GM18951 (cell line): ENCODE results near the gene CDH26.

Experiments used
- POLR2A ChIP-seq: IDR thresholded peaks from 4 replicates; pipeline ENCODE4 v1.6.1; 2011; ENCODE audit warnings: mild to moderate bottlenecking; ENCODE audit not compliant: insufficient read length, insufficient read depth; ENCODE audit errors: extremely low read depth
- in situ Hi-C: fragments of 300-500 bp; cut with MboI; formaldehyde crosslinking; loops from one replicate; pipeline ENCODE4 v1.12.0; 2022; ENCODE audit warnings: low sequenced_read_pairs, mixed read lengths, inconsistent platforms; ENCODE audit not compliant: unreplicated experiment

Gene CDH26

DNA sequence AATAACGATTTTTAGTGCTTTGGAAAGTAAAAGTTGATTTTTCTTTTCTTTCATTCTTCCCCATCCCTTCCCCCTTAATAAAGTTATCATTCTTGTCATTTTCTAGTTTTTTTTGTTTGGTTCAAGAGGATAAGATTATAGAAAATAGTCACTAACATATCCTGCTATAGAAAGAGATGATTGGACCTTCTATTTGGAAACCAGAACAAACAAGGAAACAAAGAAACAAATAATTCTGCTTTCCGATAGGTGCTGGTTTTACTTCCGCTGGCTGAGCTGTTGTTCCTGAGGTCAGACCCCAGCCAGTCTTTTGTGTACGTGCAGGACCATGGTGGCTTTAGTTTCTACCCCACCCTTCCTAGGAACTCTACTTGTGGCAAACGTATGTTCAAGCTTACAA is at the start of gene CDH26:
TSS of gene CDH26 (plus strand) at position 301 of the 400 bp plus-strand sequence. CDS start 304 bp downstream, outside the sequence.
- in situ Hi-C loops = no loop called here
- TF ChIP-seq POLR2A = no peak

DNA sequence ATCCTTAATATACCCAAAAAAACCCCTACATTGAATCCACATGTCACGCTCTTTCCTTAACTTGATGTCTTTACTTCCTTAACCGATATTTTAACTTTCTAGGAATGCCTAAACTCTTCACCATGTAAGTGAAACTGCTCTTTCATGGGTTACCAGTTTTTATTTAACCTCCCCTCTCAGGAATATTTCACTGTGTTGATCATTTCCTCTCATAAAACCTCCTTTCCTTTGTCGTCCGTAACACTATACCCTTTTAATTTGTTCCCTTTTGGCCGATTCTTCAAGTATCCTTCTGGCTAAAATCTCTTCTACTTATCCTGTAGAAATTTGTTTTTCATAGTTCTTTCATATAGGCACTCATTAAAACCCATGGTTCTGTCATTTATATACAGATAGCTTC is 49.4 kb upstream of the CDH26 start:
- in situ Hi-C loops = no loop called here
- TF ChIP-seq POLR2A = no peak

DNA sequence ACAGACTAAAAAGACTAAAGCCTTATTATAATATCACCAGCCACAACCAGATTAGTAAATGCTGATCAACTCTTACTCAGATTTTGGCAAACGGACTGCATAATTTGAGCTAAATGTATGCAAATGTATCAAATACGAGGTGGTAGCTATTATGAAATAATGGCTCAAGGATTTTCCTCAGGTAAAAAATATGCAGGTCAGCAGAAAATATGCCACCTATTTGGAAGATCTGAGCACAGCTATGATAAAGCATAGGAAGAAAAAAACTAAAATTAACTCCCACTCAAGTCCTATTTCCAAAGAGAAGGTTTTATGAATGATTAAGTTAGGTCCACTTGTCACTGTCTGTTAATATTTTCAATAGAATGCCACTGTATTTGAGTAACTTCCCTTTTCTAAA is 47.2 kb upstream of the CDH26 start:
- in situ Hi-C loops = no loop called here
- TF ChIP-seq POLR2A = no peak

DNA sequence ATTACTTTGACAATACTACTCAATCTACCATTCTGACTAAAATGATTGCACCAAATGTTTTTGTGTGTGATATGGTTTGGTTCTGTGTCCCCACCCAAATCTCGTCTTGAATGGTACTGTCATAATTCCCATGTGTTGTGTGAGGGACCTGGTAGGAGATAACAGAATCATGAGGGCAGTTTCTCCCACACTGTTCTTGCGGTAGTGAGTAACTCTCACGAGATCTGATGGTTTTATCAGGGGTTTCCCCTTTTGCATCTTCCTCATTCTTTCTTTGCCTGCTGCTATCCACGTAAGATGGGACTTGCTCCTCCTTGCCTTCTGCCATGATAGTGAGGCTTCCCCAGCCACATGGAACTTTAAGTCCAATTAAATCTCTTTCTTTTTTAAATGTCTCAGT is 45.6 kb upstream of the CDH26 start:
- in situ Hi-C loops = no loop called here

DNA sequence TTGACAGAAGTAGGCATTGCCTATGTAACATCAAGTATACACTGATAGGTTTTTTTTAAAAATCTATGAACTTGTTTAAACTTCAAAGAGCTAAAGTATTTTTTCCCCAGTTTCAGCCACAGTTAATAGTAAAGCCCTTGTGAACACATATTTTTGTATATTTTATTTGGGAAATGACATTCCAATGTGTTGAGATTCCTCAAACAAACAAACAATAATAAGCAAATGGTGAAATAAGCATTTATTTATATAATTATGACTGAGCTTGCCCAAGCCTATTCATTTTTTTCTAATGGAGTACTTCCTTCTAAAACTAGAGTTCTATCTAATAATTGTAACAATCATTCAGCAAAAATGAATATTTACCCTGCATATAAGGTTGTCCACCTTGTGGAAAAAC is 37.3 kb upstream of the CDH26 start:
- in situ Hi-C loops = no loop called here
- no peak for TF ChIP-seq POLR2A

More for the DNA sequence above, 45.6 kb upstream of the CDH26 start:
- no peak for TF ChIP-seq POLR2A

DNA sequence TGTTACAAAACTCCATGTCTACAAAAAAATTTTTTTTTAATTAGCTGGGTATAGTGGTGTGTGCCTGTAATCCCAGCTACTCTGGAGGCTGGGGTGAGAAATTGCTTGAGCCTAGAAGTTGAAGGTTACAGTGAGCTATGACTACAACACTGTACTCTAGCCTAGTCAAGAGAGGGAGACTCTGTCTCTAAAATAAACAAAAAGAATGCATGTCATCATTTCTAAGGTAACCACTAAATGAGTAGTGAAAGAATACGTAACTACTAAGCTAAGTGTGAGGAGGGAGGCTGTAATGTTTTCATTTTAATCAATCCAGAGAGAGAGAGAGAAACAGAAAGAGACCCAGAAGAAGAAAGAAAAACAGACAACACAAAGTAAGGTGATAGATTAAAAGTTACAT is 34.7 kb upstream of the CDH26 start:
- TF ChIP-seq POLR2A = no peak
- in situ Hi-C loops = no loop called here

DNA sequence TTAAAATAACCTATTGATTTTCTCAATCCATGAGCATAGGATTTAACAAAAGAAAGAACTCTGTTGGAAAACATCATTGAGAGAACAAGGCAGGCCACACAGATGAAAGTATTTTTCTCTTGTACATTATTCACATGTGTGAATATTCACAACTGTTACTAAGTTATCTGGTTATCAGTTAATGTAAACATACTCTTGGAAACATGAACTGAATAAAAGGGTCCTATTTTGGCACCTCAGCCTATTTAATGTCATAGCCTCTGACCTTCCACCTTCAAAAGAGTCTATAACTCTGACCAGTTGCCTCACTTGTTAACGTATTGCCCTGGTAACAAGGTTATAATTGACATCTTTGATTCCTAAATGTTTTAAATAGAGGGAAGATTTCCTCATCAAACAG is 32.9 kb upstream of the CDH26 start:
- in situ Hi-C loops = no loop called here
- no peak for TF ChIP-seq POLR2A

DNA sequence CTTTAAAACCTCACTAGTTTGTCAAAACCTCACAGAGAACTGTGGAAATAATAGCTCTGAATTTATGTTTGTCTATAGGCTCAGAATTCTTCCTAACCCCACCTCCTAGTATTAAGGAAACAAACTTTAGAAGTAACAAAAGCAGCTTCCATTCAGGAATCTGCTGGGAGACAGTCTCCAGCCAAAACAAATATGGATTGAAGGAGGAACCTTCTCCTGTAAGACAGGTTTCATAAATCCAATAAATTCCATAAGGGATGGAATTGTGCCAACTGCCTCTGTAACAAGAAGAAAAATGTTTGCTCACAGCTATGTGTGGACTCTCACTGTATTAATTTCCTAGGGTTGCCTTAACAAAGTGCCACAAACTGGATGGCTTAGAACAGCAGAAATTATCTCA is 32.3 kb upstream of the CDH26 start:
- in situ Hi-C loops = no loop called here
- no peak for TF ChIP-seq POLR2A

DNA sequence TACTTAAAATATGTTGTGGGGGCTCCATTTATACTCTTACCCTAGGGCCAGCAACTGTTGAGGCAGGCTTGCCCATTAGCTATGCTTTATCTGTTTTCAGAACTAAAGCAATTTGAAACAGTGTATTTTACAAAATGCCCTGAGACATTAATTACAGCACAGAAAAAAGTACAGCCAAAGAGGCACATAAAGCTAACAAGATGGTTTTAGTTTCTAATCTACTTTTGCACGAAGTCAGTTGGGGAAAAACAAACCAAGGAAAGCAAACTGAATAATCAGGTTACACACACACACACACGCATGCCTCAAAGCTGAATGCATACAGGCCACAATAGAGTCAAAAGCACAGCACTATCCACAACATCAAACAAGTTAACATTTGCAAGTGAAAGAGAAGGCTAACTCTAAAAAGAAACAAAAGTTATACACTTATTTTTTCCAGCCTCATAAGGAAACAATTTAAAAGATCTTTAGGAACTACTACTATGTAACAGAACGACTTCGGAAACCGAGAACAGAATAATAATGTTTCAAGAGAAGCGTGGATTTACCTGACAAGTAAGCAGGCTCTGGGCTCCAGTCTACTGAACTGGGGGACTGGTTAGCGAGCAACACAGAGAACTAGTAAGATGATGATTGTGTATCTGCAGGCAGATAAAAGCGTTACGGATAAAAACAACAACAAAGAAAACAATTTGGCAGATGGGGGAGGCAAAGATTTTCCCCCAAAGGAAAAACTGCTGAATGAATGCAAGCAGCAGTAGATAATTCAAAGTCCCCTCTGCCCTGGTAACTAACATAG is 26.5 kb upstream of the CDH26 start:
- no peak for TF ChIP-seq POLR2A
- in situ Hi-C loops = no loop called here

DNA sequence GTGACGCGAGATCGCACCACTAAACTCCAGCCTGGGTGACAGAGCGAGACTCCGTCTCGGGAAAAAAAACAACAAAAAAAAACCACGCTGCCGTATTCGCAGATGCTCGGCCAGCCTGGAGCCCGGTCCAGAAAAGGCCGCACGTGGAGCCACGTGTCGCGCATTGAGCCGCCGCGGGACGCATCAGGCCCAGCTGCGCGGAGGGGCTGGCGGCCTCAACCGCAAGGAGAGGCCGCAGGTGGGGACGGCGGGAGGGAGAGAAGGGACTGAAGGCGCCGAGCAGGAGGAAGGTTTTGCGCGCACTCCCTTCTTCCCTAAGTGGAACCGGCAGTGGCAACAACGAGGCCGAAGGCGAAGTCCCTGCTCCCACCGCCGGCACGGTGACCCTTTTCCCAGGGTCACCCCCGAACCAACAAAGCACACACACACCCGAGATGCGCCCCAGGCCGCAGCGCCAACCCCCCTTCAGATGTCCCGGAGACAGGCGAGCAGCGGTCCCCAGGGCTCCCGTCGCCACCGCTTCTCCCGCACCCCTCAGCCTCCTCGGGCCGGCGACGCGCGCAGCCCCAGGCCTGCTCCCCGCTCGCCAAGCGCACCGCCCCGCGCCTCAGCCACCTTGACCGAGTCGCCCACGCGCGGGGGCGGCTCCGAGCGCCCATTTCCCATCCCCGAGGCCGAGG is 25.5 kb upstream of the CDH26 start:
- in situ Hi-C loops = no loop called here

DNA sequence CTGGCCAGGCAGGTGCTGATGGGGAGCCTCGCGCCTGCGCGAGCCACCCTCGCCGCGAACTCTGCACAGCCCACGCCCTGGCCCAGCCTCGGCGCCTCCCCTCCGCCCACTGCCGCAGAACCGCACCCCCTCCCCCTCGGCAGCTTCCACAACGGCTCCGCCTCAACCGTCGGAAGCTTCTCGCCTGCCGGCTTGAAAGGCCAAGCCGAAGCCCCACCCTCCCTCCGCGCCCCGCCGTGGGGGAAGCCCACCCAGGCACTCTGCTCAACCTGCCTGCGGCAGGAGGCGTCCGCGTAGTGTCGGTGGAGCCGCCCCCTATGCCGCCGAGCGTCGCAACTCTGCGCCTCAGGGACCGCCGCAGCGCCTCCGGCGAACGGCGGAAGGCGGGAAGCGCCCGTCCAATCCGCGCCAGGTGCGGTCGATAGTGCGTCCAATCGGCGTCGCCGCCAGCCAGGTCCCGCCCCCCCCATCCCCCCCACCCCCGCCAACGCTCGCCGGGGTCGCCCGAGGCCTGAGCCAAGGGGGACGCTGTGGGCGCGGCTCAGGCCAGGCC is 24.9 kb upstream of the CDH26 start, which contains the start of gene SYCP2:
TSS of gene SYCP2 (minus strand) at position 342 of the 553 bp plus-strand sequence. CDS start 11,224 bp downstream, outside the sequence.
- in situ Hi-C loops = no loop called here

More for the DNA sequence above, 25.5 kb upstream of the CDH26 start:
- no peak for TF ChIP-seq POLR2A

DNA sequence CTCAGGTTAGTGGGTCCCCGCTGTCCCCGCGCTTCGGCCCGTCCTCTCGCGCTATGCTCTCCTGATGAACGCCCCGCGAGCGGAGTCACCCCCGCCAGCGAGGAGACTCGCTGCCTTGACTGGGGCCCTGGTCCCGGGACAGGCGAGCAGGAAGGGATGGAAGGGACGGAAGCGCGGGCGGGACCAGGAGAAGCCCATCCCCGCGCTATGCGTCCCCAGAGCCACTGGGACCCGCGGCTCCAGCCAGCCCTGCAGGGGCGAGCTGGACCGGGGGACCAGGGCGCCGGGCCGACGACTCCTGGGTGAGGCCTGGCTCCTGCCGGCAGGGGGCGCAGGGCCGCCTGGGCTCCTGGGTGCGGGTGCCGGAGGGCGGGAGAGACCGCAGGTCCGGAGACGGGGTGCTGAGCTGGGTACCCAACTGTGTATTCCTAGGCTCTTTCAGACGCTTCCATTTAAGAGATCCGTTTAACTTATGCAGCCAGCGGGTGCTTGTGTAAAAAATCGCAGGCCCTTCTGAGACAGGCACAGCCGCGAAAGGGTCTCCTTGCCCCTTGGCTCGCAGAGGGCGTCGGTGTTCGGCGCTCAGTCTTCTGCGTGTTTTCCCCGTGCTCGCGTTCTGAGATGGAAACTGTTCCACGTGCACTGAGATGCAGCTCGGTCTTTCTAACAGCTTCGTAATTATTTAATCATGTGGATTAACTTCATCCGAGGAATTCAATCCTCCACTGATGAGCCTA is 24.2 kb upstream of the CDH26 start:
- TF ChIP-seq POLR2A = no peak
- in situ Hi-C loops = no loop called here

More for the DNA sequence above, 24.9 kb upstream of the CDH26 start, which contains the start of gene SYCP2:
- TF ChIP-seq POLR2A = no peak
